Neural progenitor cell (in vitro differentiated cells): ENCODE results near the gene RBP7.

Experiments
- EZH2 ChIP-seq: fragments of 200-600 bp; sonication (generic); IDR thresholded peaks from 2 replicates; pipeline ENCODE4 v1.6.1; 2017; ENCODE audit warnings: antibody characterized with exemption, mild to moderate bottlenecking, moderate library complexity
- EZH2phosphoT487 ChIP-seq: fragments of 200-600 bp; sonication (generic); IDR thresholded peaks from 2 replicates; pipeline ENCODE4 v1.6.1; 2017; ENCODE audit warnings: antibody characterized with exemption
- TF ChIP-seq, protein P1 (sequence below): fragments of 200-600 bp; sonication (generic); IDR thresholded peaks from 2 replicates; pipeline ENCODE4 v1.5.1; 2017; ENCODE audit warnings: antibody characterized with exemption, mild to moderate bottlenecking

DNA sequence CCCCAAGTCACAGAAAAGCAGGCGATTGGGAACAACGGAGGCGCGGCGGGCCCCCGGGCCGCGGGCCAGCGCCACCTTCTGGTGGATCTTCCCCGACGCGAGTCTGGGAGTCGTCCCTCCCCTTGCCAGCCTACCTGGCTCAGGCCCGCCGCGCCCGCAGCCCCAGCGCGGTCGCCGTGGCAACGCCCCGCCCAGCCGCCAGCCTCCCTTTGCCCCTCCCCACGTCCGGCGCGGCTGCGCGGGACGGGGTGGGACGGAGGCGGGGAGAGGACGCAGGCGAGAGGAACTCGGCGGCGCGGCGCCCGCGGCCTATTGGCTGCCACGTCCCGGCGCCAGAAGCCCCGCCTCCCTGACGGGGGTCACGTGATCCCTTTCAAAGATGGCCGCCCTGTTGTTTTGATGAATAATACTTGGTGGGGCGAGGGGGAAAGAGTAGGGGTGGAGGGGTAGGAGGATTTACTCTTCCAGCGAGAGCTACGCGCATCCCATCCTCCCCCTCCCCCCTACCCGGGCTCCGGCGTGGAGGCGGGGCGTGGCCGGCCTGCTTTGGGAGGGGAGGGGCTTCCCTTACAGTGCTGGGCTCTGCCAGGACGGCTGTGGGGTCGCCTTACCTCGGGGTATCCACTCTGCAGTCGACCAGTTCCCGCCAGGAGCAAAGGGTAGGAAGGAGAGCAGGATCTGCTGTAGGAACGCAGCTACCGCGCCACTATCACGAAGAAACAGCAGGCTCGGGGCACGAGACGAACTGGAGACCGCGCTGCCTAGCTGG, 35.7 kb downstream of the RBP7 start, which contains the start of gene UBE4B:
- TF ChIP-seq, protein P1, sequence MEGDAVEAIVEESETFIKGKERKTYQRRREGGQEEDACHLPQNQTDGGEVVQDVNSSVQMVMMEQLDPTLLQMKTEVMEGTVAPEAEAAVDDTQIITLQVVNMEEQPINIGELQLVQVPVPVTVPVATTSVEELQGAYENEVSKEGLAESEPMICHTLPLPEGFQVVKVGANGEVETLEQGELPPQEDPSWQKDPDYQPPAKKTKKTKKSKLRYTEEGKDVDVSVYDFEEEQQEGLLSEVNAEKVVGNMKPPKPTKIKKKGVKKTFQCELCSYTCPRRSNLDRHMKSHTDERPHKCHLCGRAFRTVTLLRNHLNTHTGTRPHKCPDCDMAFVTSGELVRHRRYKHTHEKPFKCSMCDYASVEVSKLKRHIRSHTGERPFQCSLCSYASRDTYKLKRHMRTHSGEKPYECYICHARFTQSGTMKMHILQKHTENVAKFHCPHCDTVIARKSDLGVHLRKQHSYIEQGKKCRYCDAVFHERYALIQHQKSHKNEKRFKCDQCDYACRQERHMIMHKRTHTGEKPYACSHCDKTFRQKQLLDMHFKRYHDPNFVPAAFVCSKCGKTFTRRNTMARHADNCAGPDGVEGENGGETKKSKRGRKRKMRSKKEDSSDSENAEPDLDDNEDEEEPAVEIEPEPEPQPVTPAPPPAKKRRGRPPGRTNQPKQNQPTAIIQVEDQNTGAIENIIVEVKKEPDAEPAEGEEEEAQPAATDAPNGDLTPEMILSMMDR = peak; percentile 83
- no peak for TF ChIP-seq EZH2
- TF ChIP-seq EZH2phosphoT487 = no peak
